IMR-90 (cell line): ENCODE measurements around the gene C1QL4.

Experiments
- CEBPB ChIP-seq: IDR thresholded peaks from 2 replicates; pipeline ENCODE4 v1.6.1; 2012; ENCODE audit warnings: low read depth, low read length, improper control_type of control experiment
- CTCF ChIP-seq: conservative IDR thresholded peaks from 2 replicates; pipeline ENCODE4 v1.5.1; 2012; ENCODE audit warnings: mild to moderate bottlenecking, low read depth, low read length, improper control_type of control experiment
- FOS ChIP-seq: fragments of 150-350 bp; IDR thresholded peaks from 2 replicates; pipeline ENCODE4 v1.6.1; 2016; ENCODE audit warnings: low read depth, low read length
- MAFK ChIP-seq: IDR thresholded peaks from 2 replicates; pipeline ENCODE4 v1.6.1; 2012; ENCODE audit warnings: low read depth, low read length, improper control_type of control experiment
- MAZ ChIP-seq: IDR thresholded peaks from 2 replicates; pipeline ENCODE4 v1.6.1; 2012; ENCODE audit warnings: low read depth, mild to moderate bottlenecking, low read length, improper control_type of control experiment, moderate library complexity, borderline replicate concordance
- MXI1 ChIP-seq: IDR thresholded peaks from 2 replicates; pipeline ENCODE4 v1.6.1; 2012; ENCODE audit warnings: low read depth, mild to moderate bottlenecking, low read length, moderate library complexity, borderline replicate concordance
- NFE2L2 ChIP-seq: fragments of 150-350 bp; IDR thresholded peaks from 2 replicates; pipeline ENCODE4 v1.6.1; 2016; ENCODE audit warnings: low read depth, mild to moderate bottlenecking, low read length
- POLR2A ChIP-seq: IDR thresholded peaks from 2 replicates; pipeline ENCODE4 v1.6.1; 2012; ENCODE audit warnings: mild to moderate bottlenecking, low read depth, low read length
- RCOR1 ChIP-seq: IDR thresholded peaks from 2 replicates; pipeline ENCODE4 v1.6.1; 2012; ENCODE audit warnings: mild to moderate bottlenecking, low read length, improper control_type of control experiment; ENCODE audit not compliant: insufficient replicate concordance
- RFX5 ChIP-seq: IDR thresholded peaks from 2 replicates; pipeline ENCODE4 v1.8.0; 2012; ENCODE audit warnings: low read depth, mild to moderate bottlenecking, low read length, moderate library complexity
- SMC3 ChIP-seq: fragments of 150-350 bp; IDR thresholded peaks from 2 replicates; pipeline ENCODE4 v1.6.1; 2016; ENCODE audit warnings: low read depth, mild to moderate bottlenecking, antibody characterized with exemption, low read length, moderate library complexity
- USF2 ChIP-seq: fragments of 150-350 bp; IDR thresholded peaks from 2 replicates; pipeline ENCODE4 v1.6.1; 2017; ENCODE audit warnings: mild to moderate bottlenecking, antibody characterized with exemption, low read length, low read depth

GRCh38 chr12:49304161-49304560, 32.8 kb downstream of the C1QL4 start:
- TF ChIP-seq POLR2A (no peak), RCOR1 (no peak), SMC3 (no peak), USF2 (no peak), CTCF (no peak), NFE2L2 (no peak), MXI1 (no peak), RFX5 (no peak), MAZ (no peak), MAFK (no peak), CEBPB (no peak), FOS (no peak)
